Cardiac fibroblast (primary cell): ENCODE data around the gene MTCH2.

Experiments
- DNase-seq, 2 donors: peaks; one replicate each; pipeline versions ENCODE4 v3.0.0 to v3.0.0-alpha.2; 2010; ENCODE audit warnings: low read depth in 2 of 2
- H3K4me3 ChIP-seq, 2 donors: replicated peaks in 1 of 2; 1 replicate in 1 of 2; 2 replicates in 1 of 2; pipeline ENCODE4 v1.5.1; 2011; ENCODE audit warnings: low read depth in 2 of 2, low read length in 2 of 2, mild to moderate bottlenecking in 2 of 2, moderate library complexity in 1 of 2
- TF ChIP-seq, protein P1 (sequence below): IDR thresholded peaks from one replicate; pipeline ENCODE4 v1.5.1; 2011; ENCODE audit warnings: low read depth, mild to moderate bottlenecking, low read length, inconsistent platforms

MTCH2 gene

DNA sequence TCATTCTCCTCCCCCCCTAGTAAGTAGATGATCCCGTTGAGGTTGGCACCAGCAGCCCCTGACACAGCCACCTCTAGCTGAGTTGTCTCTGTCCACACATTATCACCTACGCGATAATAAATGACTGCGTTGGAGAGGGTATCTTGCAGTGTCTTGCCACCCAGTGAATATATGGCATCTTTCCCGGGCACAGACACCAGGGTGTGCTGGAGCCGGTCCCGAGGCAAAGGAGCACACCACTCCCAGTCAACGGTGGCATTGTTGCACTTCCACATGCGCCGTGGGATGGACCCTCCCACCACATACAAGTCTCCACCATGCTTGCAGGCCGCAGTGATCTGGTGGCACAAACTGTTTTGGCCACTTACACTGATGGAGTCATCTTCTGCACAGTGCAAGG lies 69.0 kb downstream of the MTCH2 start:
- TF ChIP-seq, protein P1, sequence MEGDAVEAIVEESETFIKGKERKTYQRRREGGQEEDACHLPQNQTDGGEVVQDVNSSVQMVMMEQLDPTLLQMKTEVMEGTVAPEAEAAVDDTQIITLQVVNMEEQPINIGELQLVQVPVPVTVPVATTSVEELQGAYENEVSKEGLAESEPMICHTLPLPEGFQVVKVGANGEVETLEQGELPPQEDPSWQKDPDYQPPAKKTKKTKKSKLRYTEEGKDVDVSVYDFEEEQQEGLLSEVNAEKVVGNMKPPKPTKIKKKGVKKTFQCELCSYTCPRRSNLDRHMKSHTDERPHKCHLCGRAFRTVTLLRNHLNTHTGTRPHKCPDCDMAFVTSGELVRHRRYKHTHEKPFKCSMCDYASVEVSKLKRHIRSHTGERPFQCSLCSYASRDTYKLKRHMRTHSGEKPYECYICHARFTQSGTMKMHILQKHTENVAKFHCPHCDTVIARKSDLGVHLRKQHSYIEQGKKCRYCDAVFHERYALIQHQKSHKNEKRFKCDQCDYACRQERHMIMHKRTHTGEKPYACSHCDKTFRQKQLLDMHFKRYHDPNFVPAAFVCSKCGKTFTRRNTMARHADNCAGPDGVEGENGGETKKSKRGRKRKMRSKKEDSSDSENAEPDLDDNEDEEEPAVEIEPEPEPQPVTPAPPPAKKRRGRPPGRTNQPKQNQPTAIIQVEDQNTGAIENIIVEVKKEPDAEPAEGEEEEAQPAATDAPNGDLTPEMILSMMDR: no peak
- H3K4me3 ChIP-seq: no peak overlapping the region
- no peak for DNase-seq

DNA sequence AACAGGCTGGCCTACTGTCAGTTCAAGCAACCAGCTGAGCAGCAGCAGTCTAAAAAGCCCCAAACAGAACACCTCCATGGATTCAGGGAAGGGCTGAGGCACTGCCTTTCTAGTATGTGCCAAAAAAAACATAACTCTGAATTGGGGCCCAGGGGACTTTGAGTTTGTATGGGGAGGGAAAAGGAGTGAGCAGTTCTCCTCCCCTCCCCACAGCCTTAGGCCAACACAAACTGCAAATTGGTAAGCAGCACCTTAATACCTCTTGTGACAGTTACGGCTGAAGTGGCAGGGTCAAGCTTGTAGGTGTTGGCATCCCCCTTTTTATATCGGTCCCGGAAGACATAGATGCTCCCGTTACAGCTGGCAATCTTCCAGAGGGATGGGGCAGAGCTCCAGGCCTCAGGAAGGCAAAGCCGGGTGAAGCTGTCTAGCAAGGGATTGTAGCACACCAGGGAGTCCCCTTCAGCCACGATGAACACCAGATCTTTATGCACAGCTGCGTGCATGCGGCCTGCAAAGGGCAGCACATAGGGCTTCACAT lies 69.6 kb downstream of the MTCH2 start:
- H3K4me3 ChIP-seq: no peak overlapping the region
- TF ChIP-seq, protein P1: no peak

DNA sequence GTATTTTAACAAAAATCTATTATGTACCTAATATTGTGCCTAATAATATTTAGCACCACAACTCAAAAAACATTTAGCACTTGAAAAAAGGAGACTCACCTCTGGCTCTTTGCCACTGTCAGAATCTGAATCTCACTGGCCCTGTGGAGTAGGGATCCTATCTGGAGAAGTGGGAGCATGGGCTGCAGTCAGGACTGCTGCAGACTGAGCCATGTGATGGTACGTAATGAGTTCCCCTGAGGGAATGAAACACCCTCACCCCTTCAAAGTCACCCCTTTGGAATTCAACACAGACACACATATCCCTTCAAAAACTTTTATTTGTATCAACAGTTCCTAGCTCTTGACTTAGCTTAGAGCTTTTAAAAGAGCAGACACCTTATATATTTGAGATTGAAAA lies 70.5 kb downstream of the MTCH2 start:
- peak in 1 of 2 donors; percentile 81 for DNase-seq
- TF ChIP-seq, protein P1: no peak

More for the DNA sequence above, 69.6 kb downstream of the MTCH2 start:
- DNase-seq: peak; percentile 25 to 65

DNA sequence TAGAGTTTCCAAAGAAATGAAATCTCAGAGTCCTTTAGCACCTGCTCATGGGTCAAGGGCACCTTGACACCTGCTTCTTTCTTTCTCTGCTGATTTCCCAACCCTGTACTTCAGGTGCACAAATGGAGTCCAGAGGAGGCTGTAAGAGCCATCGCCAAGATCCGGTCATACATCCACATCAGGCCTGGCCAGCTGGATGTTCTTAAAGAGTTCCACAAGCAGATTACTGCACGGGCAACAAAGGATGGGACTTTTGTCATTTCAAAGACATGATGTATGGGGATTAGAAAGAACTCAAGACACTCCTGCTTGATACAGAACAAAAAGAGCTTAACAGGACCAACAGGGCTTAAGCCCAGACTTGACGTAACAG lies 71.0 kb downstream of the MTCH2 start:
- no peak for DNase-seq
- TF ChIP-seq, protein P1: no peak
- no peak overlapping the region for H3K4me3 ChIP-seq

More for the DNA sequence above, 70.5 kb downstream of the MTCH2 start:
- H3K4me3 ChIP-seq: no peak overlapping the region

DNA sequence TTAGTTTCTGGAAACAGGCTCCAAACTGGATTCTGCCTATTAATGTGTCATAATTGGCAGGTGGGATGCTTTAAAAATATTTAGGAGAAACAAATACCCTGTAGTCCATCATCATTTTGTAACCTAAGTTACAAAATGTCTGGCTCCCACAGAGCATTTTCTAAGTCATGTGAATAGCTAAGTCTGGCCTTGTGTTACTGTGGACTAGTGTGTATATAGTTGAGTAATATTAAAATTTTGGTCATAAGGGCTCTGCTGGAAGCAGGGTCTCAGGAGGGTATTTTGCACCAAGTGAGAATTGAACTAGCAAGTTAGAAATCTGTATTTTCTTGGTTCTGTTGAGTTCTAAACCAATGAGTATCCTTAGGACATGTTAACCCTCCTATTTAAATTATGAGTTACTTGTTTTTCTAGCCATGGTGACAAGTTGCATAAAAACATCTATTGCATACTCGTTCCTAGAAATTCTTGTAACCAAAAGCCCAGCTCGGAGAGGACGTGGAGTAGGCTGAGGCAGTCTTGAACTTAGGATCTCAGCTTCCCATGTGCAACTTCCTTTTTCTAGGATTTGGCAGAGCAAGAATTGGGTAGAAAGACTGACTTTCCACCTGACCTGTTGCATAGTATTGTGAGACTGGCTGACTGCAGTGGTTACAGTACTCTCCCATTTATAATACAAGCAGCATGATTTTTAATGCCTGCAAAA lies 71.6 kb downstream of the MTCH2 start:
- H3K4me3 ChIP-seq: no peak overlapping the region
- TF ChIP-seq, protein P1: no peak
- DNase-seq: no peak

DNA sequence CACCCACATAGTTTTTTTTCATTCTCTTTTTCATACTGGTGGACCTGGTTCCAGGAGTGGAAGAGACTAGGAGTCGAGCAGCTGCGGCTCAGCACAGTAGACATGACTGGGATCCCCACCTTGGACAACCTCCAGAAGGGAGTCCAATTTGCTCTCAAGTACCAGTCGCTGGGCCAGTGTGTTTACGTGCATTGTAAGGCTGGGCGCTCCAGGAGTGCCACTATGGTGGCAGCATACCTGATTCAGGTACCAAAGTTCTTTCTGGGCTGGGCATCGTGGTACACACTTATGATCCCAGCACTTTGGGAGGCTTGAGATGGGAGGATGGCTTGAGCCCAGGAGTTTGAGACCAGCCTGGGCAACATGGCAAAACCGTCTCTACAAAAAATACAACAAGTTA lies 72.7 kb downstream of the MTCH2 start:
- no peak overlapping the region for H3K4me3 ChIP-seq
- TF ChIP-seq, protein P1: no peak

More for the DNA sequence above, 72.7 kb downstream of the MTCH2 start:
- DNase-seq: no peak
